ENCODE measurements around the gene CACNA2D3. TPM values are rescaled to one million over a fixed set of nuclear protein-coding genes. Genes with fewer than 3 reads are reported as not detected.

Gene CACNA2D3
- total RNA-seq, 2 experiments from 2014 or later = not detected

- Histone ChIP-seq H2AFZ (ENCODE audit: low read length) (no peak overlapping the region), H3K4me2 (ENCODE audit: low read length) (no peak overlapping the region), H4K20me1 (ENCODE audit: insufficient read depth, low read length) (no peaks in the 10 kb centered on the region), H3K4me1 (ENCODE audit: insufficient read depth, low read length, poor library complexity, severe bottlenecking) (no peaks in the 10 kb centered on the region), H3K9me2 (ENCODE audit: insufficient read depth, low read length) (no peaks in the 10 kb centered on the region), H3K79me2 (ENCODE audit: insufficient read depth, low read depth, low read length) (no peaks in the 10 kb centered on the region), H3K27ac (ENCODE audit: low read depth, low read length, poor library complexity, severe bottlenecking) (no peak overlapping the region), H3K36me3 (ENCODE audit: insufficient read depth, low read length) (no peaks in the 10 kb centered on the region), H3K9me3 (ENCODE audit: low read length) (no peaks in the 10 kb centered on the region), H3K4me3 (ENCODE audit: low read depth, low read length, poor library complexity, severe bottlenecking) (no peak overlapping the region)
- ChIA-PET POLR2A (no interaction called here), CTCF (ENCODE audit: unreplicated experiment) (no interaction called here)
- TF ChIP-seq CTCF (conservative IDR thresholded peaks at IDR 0.05; ENCODE audit: low read length) (no peak), EZH2phosphoT487 (IDR thresholded peaks at IDR 0.05; ENCODE audit: borderline replicate concordance, low read depth, low read length) (no peak)
- intact Hi-C loops (cut with micrococcal nuclease; ENCODE audit: unreplicated experiment) = no loop called here
- BruUV-seq (replicated peaks) = no TSS peak
- no peak for DNase-seq (ENCODE audit: low spot score)
Measured at GRCh38 chr3:54578417-54578816, 456.1 kb downstream of the CACNA2D3 start.

- BruUV-seq (replicated peaks) = no TSS peak
- H3K4me1 ChIP-seq (ENCODE audit: insufficient read depth, low read length, poor library complexity, severe bottlenecking) = no peaks in the 10 kb centered on the region
- intact Hi-C loops (cut with micrococcal nuclease; ENCODE audit: unreplicated experiment) = no loop called here
- H4K20me1 ChIP-seq (ENCODE audit: insufficient read depth, low read length) = no peaks in the 10 kb centered on the region
- no peak overlapping the region for H3K27ac ChIP-seq (ENCODE audit: low read depth, low read length, poor library complexity, severe bottlenecking)
- H3K9me3 ChIP-seq (ENCODE audit: low read length) = no peaks in the 10 kb centered on the region
- H3K79me2 ChIP-seq (ENCODE audit: insufficient read depth, low read depth, low read length) = no peaks in the 10 kb centered on the region
- CTCF ChIA-PET (ENCODE audit: unreplicated experiment) = no interaction called here
- TF ChIP-seq EZH2phosphoT487 (IDR thresholded peaks at IDR 0.05; ENCODE audit: borderline replicate concordance, low read depth, low read length) = no peak
- TF ChIP-seq CTCF (conservative IDR thresholded peaks at IDR 0.05; ENCODE audit: low read length) = no peak
- H3K4me3 ChIP-seq (ENCODE audit: low read depth, low read length, poor library complexity, severe bottlenecking) = no peak overlapping the region
- POLR2A ChIA-PET = no interaction called here
- H2AFZ ChIP-seq (ENCODE audit: low read length) = no peak overlapping the region
- DNase-seq (ENCODE audit: low spot score) = no peak
- no peak overlapping the region for H3K4me2 ChIP-seq (ENCODE audit: low read length)
- H3K36me3 ChIP-seq (ENCODE audit: insufficient read depth, low read length) = no peaks in the 10 kb centered on the region
- H3K9me2 ChIP-seq (ENCODE audit: insufficient read depth, low read length) = no peaks in the 10 kb centered on the region
Measured at GRCh38 chr3:54580453-54580852, 458.1 kb downstream of the CACNA2D3 start.

- H3K79me2 ChIP-seq (ENCODE audit: insufficient read depth, low read depth, low read length) = no peaks in the 10 kb centered on the region
- BruUV-seq (replicated peaks) = no TSS peak
- H4K20me1 ChIP-seq (ENCODE audit: insufficient read depth, low read length) = no peaks in the 10 kb centered on the region
- no peak overlapping the region for H3K4me2 ChIP-seq (ENCODE audit: low read length)
- ChIA-PET POLR2A (interaction anchor here (0.6 kb wide), 1 partner anchor 898 kb away, joined by 9 read pairs; no protein-coding TSS in a partner anchor), CTCF (ENCODE audit: unreplicated experiment) (no interaction called here)
- H3K9me2 ChIP-seq (ENCODE audit: insufficient read depth, low read length) = no peaks in the 10 kb centered on the region
- H3K4me1 ChIP-seq (ENCODE audit: insufficient read depth, low read length, poor library complexity, severe bottlenecking) = no peaks in the 10 kb centered on the region
- no peaks in the 10 kb centered on the region for H3K9me3 ChIP-seq (ENCODE audit: low read length)
- intact Hi-C loops (cut with micrococcal nuclease; ENCODE audit: unreplicated experiment) = no loop called here
- DNase-seq (ENCODE audit: low spot score) = no peak
- no peak overlapping the region for H3K27ac ChIP-seq (ENCODE audit: low read depth, low read length, poor library complexity, severe bottlenecking)
- no peak overlapping the region for H2AFZ ChIP-seq (ENCODE audit: low read length)
- TF ChIP-seq EZH2phosphoT487 (IDR thresholded peaks at IDR 0.05; ENCODE audit: borderline replicate concordance, low read depth, low read length) (no peak), CTCF (conservative IDR thresholded peaks at IDR 0.05; ENCODE audit: low read length) (no peak)
- H3K4me3 ChIP-seq (ENCODE audit: low read depth, low read length, poor library complexity, severe bottlenecking) = no peak overlapping the region
- H3K36me3 ChIP-seq (ENCODE audit: insufficient read depth, low read length) = no peaks in the 10 kb centered on the region
Measured at GRCh38 chr3:54582424-54582823, 460.1 kb downstream of the CACNA2D3 start.
